A673 (cell line): ENCODE measurements around the gene OR4N5. TPM values are rescaled to one million over a fixed set of nuclear protein-coding genes. Genes with fewer than 3 reads are reported as not detected.
A peak's percentile ranks its signal among the peaks of the same experiment; 100 is the strongest.

Experiments used
- BruUV-seq: library from RNA; stranded (reverse); fragments of 400-500 nt; replicated peaks from 2 replicates; lab custom pipeline; 2021; lab: Mats Ljungman, UMichigan
- CTCF ChIA-PET: fragments of 300-600 bp; sonication (Branson Sonifier 250); formaldehyde crosslinking; loops from one replicate; lab custom pipeline; 2022; ENCODE audit warnings: antibody characterized with exemption; lab: Charles Lee
- POLR2A ChIA-PET: fragments of 300-600 bp; sonication (Branson Sonifier 250); formaldehyde crosslinking; loops from one replicate; lab custom pipeline; 2022; ENCODE audit warnings: antibody characterized with exemption; ENCODE audit not compliant: low non-redundant PET; lab: Charles Lee
- DNase-seq: peaks from one replicate; pipeline ENCODE4 v3.0.0-alpha.2; 2015; ENCODE audit warnings: low spot score
- H3K27ac ChIP-seq: fragments of 200-600 bp; sonication (generic); 2 replicates; pipeline ENCODE4 v1.5.1; 2016; ENCODE audit warnings: mixed run types, low read depth, mild to moderate bottlenecking, mixed read lengths, antibody characterized with exemption, low read length; ENCODE audit not compliant: poor library complexity, severe bottlenecking
- H3K27me3 ChIP-seq: fragments of 200-600 bp; sonication (generic); replicated peaks from 2 replicates; pipeline ENCODE4 v1.6.1; 2017; ENCODE audit warnings: mixed run types, low read depth, mild to moderate bottlenecking, mixed read lengths, antibody characterized with exemption, low read length; ENCODE audit not compliant: insufficient read depth, poor library complexity
- H3K36me3 ChIP-seq: fragments of 200-600 bp; sonication (generic); 2 replicates; pipeline ENCODE4 v1.6.1; 2016; ENCODE audit warnings: mixed run types, mild to moderate bottlenecking, mixed read lengths, antibody characterized with exemption, low read length; ENCODE audit not compliant: insufficient read depth, poor library complexity, severe bottlenecking
- H3K4me1 ChIP-seq: fragments of 200-600 bp; sonication (generic); 2 replicates; pipeline ENCODE4 v1.6.1; 2017; ENCODE audit warnings: mixed run types, mild to moderate bottlenecking, mixed read lengths, antibody characterized with exemption, low read length; ENCODE audit not compliant: insufficient read depth, poor library complexity, severe bottlenecking
- H3K4me3 ChIP-seq: fragments of 200-600 bp; sonication (generic); 2 replicates; pipeline ENCODE4 v1.5.1; 2016; ENCODE audit warnings: low read depth, mixed run types, mild to moderate bottlenecking, mixed read lengths, low read length; ENCODE audit not compliant: poor library complexity, severe bottlenecking
- H3K9me3 ChIP-seq: fragments of 200-600 bp; sonication (generic); 2 replicates; pipeline ENCODE4 v1.6.1; 2016; ENCODE audit warnings: mixed run types, low read depth, mild to moderate bottlenecking, mixed read lengths, antibody characterized with exemption, low read length; ENCODE audit not compliant: poor library complexity, severe bottlenecking
- CTCF ChIP-seq: fragments of 300-800, 200-600 bp; sonication (generic); conservative IDR thresholded peaks from 2 replicates; pipeline ENCODE4 v1.5.1; 2017; ENCODE audit warnings: low read depth, mild to moderate bottlenecking, antibody characterized with exemption, low read length, moderate library complexity, mixed read lengths
- EZH2 ChIP-seq: fragments of 200-600 bp; sonication (generic); IDR thresholded peaks from 2 replicates; pipeline ENCODE4 v1.6.1; 2017; ENCODE audit warnings: borderline replicate concordance, low read depth, mild to moderate bottlenecking, mixed read lengths, antibody characterized with exemption, low read length; ENCODE audit not compliant: poor library complexity, severe bottlenecking
- intact Hi-C: fragments of 100-400 bp; cut with micrococcal nuclease; formaldehyde crosslinking; loops from one replicate; pipeline ENCODE4 v1.10.0; 2022; ENCODE audit not compliant: unreplicated experiment
- total RNA-seq: library from RNA; stranded (reverse); gene quantifications from 2 replicates; pipeline ENCODE4 v1.2.3, GENCODE V29; 2021

The OR4N5 gene
- total RNA-seq, 1 experiment from 2014 or later, result not detected

- POLR2A ChIA-PET, result no interaction called here
- CTCF ChIA-PET, result no interaction called here
Observed at GRCh38 chr14:20118795-20119194, 19.8 kb upstream of the OR4N5 start.

DNA sequence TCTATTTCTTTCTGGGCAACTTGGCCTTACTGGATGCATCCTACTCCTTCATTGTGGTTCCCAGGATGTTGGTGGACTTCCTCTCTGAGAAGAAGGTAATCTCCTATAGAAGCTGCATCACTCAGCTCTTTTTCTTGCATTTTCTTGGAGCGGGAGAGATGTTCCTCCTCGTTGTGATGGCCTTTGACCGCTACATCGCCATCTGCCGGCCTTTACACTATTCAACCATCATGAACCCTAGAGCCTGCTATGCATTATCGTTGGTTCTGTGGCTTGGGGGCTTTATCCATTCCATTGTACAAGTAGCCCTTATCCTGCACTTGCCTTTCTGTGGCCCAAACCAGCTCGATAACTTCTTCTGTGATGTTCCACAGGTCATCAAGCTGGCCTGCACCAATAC is 5.3 kb downstream of the OR4N5 start:
- DNase-seq, result peak; percentile 1
- peaks cover 9% of the 10 kb centered on the region for H3K27me3 ChIP-seq
- H3K4me1 ChIP-seq, result no peaks in the 10 kb centered on the region
- intact Hi-C loops, result no loop called here
- POLR2A ChIA-PET, result no interaction called here
- H3K4me3 ChIP-seq, result no peak overlapping the region
- H3K27ac ChIP-seq, result no peak overlapping the region
- no TSS peak for BruUV-seq
- no peaks in the 10 kb centered on the region for H3K9me3 ChIP-seq
- H3K36me3 ChIP-seq, result no peaks in the 10 kb centered on the region
- CTCF ChIA-PET, result no interaction called here
- TF ChIP-seq CTCF (peak; percentile 23; the same call in 1 of the 2 replicates), EZH2 (no peak)

More at GRCh38 chr14:20118795-20119194, 19.8 kb upstream of the OR4N5 start:
- intact Hi-C loops, result no loop called here
- no TSS peak for BruUV-seq
- Histone ChIP-seq H3K36me3 (no peaks in the 10 kb centered on the region), H3K27me3 (no peaks in the 10 kb centered on the region), H3K4me3 (no peak overlapping the region), H3K27ac (no peak overlapping the region), H3K4me1 (no peaks in the 10 kb centered on the region), H3K9me3 (peaks cover 19% of the 10 kb centered on the region)
- no peak for TF ChIP-seq CTCF
- TF ChIP-seq EZH2, result no peak
- DNase-seq, result no peak

- ChIA-PET POLR2A (no interaction called here), CTCF (no interaction called here)
- intact Hi-C loops, result no loop called here
- Histone ChIP-seq H3K27ac (no peak overlapping the region), H3K4me1 (no peaks in the 10 kb centered on the region), H3K4me3 (no peak overlapping the region), H3K9me3 (no peaks in the 10 kb centered on the region), H3K36me3 (no peaks in the 10 kb centered on the region), H3K27me3 (peaks cover 4% of the 10 kb centered on the region)
- TF ChIP-seq CTCF (no peak), EZH2 (no peak)
- BruUV-seq, result no TSS peak
- DNase-seq, result no peak
Observed at GRCh38 chr14:20144820-20145219, 6.2 kb downstream of the OR4N5 start.
